GM12874 (cell line): ENCODE results near the gene NOS1AP.

Source experiments
- TF ChIP-seq, protein P1 (sequence below): IDR thresholded peaks from 2 replicates; pipeline ENCODE4 v1.5.1; 2011; ENCODE audit warnings: low read depth, mild to moderate bottlenecking, control low read depth, low read length, moderate library complexity; ENCODE audit not compliant: insufficient read depth

Gene NOS1AP

DNA sequence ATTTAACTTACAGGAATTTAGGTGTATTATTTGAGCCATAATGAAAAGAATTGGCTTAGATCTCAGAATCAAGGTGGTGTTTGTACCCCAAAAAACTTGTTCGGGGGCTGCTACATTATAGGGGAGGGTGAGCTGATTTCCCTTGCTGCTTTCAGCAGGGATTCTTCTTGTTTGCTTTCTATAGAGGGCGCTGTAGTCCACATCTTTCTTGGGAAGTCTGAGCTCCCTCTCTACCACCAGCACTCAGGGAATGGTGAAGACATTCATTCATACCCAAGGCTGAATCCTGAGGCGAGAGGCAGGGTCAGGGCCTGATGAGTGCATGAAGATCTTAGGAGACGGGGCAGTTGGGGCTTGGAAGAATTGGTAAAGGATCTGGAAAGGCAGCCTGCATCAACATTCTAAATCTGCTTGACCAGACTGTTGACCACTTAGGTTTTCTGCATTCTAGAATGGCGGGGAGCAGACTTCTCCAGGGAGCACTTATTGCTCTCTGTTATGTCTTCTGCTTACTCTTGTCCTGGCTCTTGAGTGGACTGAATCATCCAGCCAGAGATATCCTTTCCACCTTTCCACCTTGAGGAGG, 288.3 kb downstream of the NOS1AP start:
- TF ChIP-seq, protein P1, sequence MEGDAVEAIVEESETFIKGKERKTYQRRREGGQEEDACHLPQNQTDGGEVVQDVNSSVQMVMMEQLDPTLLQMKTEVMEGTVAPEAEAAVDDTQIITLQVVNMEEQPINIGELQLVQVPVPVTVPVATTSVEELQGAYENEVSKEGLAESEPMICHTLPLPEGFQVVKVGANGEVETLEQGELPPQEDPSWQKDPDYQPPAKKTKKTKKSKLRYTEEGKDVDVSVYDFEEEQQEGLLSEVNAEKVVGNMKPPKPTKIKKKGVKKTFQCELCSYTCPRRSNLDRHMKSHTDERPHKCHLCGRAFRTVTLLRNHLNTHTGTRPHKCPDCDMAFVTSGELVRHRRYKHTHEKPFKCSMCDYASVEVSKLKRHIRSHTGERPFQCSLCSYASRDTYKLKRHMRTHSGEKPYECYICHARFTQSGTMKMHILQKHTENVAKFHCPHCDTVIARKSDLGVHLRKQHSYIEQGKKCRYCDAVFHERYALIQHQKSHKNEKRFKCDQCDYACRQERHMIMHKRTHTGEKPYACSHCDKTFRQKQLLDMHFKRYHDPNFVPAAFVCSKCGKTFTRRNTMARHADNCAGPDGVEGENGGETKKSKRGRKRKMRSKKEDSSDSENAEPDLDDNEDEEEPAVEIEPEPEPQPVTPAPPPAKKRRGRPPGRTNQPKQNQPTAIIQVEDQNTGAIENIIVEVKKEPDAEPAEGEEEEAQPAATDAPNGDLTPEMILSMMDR = no peak

DNA sequence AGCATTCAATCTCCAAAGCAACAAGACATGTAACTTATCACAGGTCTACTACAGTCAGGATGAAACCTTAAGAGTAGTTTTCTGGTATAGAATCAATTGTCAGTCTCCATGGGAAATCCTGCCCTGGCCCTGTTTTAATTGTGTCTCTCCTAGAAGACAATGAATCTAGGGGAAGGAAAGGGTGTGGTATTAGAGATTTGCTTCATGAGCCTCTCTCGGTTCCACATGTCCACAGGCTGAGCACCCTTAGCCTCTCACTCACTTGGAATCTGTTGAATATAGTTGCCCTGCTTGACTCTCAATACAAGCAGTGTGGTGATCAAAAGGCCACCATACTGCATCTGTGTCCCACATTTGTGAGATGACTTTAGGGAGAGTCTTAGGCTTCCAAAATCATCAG, 289.4 kb downstream of the NOS1AP start:
- TF ChIP-seq, protein P1 = no peak

DNA sequence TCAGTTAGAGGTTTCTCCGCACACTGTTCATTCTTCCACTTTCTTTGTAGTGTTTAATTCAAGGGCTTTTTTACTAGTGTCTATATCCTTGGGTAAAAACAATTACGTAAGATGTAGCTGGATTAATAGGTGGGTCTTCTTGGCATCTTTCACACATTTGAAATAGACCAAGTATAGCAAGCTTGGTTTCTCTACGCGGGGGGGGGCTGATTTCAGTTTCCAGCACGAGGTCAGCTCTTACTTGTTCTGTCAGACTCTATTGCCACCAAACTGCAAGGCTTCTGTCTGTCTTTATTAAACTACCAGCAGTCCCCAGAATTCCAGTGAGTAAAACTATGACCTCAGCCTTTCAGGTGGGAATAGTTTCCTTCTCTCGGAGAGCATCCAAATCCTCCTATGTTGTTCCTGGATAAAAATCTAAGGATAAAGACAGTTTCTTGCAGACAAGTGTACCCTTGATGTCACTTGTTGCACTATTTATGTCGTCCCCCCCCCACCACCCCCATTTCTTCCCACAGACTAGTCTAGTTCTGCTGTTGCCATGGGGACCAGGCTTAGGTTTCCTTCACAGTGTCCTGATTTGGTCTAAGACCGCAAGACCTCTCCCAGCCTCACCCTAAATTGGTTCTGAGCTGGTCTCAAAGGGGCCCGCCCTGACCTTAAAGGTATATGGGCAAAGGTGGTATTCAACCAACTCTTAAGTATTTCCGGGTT, 290.2 kb downstream of the NOS1AP start:
- TF ChIP-seq, protein P1 = no peak

DNA sequence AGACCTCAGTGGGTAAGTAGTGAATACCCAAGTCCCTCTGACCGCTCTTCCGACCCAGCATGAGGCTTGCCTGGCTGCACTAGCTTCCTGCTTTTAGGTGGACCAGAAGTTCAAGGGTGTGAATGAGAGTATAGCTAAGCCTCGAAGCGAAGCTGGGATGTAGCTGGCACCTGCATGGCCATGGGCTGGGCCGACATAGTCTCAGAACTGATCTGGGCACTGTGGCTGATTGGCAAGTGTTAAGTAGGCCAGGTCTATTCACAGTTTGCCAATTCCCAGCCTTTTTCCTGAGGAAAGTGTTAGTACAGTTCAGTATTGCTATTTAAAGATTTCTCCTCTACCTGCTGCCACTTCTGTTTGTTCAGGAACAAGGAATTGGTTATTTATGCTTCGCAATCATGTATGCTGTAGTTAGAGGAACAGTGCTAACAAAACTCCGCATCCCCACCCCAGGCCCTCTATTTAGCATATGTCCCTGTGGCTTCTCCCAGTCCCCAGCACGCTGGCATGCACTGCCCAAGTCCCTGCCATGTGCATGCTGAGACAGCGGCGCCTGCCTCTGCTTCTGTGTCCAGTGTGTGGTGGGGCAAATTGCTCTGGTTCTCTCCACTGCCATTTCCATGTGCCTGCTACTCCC, 290.9 kb downstream of the NOS1AP start:
- TF ChIP-seq, protein P1 = no peak

DNA sequence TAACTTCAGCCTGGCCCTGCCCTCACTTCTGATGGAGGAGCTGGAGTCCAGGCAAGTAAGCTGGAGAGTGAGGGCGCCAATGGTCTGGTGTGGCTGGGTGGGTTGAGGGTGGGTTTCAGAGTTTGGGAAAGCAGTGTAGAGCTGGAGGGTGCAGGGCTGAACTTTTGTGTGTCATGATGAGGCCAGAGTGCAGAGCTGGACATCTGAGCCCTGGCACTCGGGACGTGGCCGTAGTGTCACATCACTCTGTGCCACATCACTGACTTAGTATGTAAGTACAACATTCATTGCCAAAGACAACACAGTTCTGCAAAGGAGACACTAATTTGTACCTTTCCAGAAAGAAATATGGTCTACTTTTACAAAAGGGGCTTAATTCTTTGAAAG, 291.4 kb downstream of the NOS1AP start:
- TF ChIP-seq, protein P1 = no peak

DNA sequence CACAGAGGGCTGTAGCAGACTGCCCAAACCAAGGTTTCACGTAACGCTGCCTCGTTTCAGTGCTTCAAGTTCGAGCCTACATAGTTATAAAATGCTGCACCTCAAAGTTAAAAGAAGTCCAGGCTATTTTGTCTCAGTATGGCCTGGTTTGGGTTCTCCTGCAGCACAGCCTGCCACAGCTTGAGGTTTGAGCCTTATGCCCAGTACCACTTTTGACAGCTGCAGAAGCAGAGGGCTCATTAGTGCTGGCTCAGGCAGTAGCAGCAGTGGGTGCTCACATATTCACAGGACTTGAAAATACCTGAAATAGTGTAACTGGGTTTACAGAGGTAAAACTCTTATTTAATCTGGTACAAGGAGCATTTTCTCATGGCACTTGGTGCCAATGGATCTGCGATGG, 291.9 kb downstream of the NOS1AP start:
- TF ChIP-seq, protein P1 = no peak

DNA sequence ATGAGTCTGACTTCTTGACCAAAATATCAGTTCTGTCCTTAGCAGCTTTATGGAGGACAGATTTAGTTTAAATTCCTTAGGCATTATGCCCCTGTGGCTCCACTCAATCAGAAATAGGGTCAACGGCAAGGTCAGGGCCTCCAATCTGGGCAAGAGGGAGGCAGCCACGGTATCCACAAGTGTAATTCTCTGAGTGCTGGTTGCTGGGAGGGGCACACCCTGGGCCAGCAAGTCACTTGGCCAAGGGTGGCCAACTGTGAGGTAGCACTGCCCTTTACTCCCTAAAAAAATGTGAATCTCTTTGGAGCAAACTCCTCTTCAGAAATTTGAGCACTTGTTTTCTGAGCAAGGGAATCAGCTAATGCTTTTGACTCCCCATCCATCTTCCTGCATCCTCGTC, 294.3 kb downstream of the NOS1AP start:
- TF ChIP-seq, protein P1 = no peak
